HG02970 (cell line): ENCODE data around the gene INF2.

Source experiments
- ATAC-seq: cut with Tn5 transposase; IDR thresholded peaks from one replicate; pipeline ENCODE4 v1.9.1; 2021; ENCODE audit warnings: mild to moderate bottlenecking, moderate library complexity, moderate number of reproducible peaks; ENCODE audit not compliant: unreplicated experiment, low FRiP score

INF2 gene

GRCh38 chr14:104700225-104700651, 10.8 kb downstream of the INF2 start:
- no peak for ATAC-seq

DNA sequence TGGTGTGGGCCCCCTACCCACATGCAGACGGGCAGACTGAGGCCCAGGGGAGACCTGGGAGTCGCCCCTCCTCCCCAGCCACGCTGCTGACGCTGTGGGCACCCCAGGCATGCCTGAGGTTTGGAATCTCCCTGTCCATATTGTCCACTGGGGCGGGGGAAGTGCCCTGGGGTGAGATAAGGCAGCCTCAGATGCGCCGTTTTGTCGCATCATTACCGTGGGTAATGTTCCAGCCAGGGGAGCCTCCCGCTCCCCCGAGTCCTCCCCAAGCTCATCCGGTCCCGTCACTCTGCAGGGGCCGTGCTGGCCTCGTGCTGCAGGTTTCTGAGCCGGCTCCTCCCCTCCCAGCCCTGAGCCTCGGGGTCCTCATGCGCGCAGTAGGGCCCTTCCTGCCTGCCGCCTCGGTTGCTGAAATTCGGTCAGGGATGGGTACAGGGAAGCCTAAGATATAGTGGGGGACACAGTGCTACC, 11.4 kb downstream of the INF2 start:
- no peak for ATAC-seq

GRCh38 chr14:104701383-104702076, 12.1 kb downstream of the INF2 start:
- ATAC-seq, result no peak

- ATAC-seq, result no peak
Measured at GRCh38 chr14:104702106-104702505, 12.7 kb downstream of the INF2 start.

DNA sequence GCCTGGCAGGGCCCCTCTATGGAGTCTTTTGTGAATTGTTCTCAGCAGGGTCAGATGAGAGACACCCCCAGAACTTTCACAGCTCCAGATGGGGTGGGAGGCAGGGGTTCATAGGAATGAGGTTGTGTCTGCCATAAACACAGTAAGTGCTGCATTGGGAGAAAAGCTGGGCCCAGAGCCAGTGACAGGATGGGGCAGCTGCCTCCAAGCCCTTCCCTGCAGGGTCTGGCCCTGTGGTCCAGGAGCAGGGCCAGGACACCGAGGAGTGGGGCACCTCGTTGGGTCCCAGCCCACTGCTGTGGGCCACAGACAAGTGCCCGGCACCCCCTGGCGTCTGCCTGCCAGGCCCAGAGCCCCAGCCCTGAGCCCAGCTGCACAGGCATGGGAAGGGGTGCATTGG, 13.3 kb downstream of the INF2 start:
- no peak for ATAC-seq

GRCh38 chr14:104703269-104703668, 13.9 kb downstream of the INF2 start:
- ATAC-seq, result no peak

DNA sequence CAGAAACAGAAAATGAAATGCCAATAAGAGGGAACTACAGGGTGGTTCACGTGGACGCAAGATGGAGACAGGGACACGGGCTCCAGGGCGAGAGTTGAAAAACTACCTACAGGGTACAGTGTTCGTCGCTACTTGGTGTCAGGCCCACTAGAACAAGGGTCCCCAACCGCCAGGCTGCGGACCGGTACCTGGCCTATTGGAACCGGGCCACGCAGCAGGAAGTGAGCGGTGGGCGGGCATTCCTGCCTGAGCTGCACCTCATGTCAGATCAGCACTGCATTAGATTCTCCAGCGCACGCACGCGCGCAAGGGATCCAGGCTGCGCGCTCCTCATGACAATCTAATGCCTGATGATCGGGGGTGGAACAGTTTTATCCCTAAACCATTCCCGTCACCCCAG, 14.8 kb downstream of the INF2 start:
- no peak for ATAC-seq

GRCh38 chr14:104705340-104706047, 16.1 kb downstream of the INF2 start:
- no peak for ATAC-seq

DNA sequence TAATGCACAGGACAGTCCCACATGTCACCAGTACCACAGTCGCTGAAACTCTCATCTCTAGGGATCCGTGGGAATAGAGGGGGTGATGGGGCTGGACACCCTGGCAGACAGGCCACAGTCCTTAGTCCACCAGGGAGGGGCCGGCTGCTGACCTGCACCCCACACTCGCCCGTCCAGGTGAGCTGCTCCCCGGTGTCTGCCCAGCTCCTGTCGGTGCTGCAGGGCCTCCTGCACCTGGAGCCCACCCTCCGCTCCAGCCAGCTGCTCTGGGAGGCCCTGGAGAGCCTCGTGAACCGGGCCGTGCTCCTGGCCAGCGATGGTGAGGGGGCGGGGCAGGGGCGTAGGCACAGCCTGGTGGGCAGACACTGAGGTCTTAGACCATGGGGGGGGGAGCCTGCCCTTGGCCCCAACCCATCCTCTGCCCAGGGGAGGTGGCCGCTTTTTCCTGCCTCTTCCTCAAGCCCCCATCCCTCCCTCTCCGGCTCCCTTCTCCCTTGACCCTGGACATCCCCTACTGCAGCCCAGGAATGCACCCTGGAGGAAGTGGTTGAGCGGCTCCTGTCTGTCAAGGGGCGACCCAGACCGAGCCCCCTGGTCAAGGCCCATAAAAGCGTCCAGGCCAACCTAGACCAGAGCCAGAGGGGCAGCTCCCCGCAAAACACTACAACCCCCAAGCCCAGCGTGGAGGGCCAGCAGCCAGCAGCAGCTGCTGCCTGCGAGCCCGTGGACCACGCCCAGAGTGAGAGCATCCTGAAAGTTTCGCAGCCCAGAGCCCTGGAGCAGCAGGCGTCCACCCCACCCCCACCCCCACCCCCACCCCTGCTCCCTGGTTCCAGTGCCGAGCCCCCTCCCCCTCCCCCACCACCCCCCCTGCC, 17.6 kb downstream of the INF2 start:
- ATAC-seq, result no peak

GRCh38 chr14:104707608-104708595, 18.5 kb downstream of the INF2 start:
- no peak for ATAC-seq

GRCh38 chr14:104708606-104709268, 19.3 kb downstream of the INF2 start:
- ATAC-seq, result no peak

DNA sequence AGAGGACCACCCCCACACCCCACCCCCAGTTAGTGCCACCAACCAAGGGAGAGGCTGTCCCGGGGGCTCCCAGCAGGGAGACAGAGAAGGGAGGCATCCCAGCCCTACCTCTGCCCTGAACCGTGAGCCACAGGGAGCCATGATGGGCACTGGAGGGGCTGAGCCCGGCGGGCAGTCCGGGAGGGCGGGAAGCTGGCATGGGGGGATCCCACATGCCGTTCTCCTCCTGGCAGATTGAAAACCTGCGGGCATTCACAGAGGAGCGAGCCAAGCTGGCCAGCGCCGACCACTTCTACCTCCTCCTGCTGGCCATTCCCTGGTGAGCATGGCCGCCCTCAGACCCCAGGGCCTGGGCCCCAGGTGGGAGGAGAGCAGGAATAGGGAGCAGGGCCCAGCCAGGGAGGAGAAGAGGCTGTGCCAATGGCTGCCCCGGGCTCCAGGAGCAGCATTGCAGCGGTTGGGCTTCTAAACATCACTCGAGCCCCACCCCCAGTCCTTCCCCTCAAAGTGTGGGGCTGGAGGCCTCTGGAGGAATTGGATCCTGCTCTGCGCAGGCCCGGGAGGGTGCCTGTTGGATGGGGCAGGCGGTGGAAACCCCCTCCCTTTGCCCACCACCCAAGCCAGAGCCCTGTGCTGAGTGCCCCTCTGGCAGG, 20.1 kb downstream of the INF2 start:
- no peak for ATAC-seq

GRCh38 chr14:104710071-104710735, 20.8 kb downstream of the INF2 start:
- ATAC-seq, result no peak

DNA sequence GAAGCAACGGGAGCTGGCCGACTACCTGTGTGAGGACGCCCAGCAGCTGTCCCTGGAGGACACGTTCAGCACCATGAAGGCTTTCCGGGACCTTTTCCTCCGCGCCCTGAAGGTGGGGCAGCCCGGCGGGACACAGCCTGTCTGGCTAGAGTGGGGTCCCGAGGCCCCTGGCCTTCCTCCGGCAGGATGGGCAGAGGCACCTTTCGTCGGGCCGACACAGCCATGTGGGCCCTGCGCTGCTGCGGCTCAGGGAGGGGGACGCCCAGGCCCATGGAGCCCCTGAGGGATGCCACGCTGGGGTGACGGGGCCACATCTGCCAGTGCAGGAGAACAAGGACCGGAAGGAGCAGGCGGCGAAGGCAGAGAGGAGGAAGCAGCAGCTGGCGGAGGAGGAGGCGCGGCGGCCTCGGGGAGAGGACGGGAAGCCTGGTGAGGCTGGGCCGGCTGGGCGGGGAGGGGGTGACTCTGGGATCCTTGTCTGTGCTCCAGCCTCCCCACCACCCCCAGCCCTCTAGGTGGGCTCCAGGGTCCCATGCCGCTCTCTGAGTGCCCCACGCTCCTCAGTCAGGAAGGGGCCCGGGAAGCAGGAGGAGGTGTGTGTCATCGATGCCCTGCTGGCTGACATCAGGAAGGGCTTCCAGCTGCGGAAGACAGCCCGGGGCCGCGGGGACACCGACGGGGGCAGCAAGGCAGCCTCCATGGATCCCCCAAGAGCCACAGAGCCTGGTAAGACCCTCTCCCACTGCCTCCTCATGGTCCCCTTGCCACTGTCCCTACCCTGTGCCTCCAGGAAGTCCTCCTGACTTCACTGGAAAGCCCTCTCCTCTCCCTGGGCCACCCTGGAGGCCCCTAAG, 23.7 kb downstream of the INF2 start:
- ATAC-seq, result no peak

DNA sequence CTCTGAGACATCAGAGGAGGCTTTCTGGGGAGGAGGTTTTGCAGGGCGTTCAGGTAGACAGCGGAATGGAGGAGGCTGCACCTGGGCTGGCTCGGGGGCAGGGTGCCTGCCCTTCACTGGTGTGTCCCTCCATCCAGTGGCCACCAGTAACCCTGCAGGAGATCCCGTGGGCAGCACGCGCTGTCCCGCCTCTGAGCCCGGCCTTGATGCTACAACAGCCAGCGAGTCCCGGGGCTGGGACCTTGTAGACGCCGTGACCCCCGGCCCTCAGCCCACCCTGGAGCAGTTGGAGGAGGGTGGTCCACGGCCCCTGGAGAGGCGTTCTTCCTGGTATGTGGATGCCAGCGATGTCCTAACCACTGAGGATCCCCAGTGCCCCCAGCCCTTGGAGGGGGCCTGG, 24.6 kb downstream of the INF2 start:
- ATAC-seq, result no peak

DNA sequence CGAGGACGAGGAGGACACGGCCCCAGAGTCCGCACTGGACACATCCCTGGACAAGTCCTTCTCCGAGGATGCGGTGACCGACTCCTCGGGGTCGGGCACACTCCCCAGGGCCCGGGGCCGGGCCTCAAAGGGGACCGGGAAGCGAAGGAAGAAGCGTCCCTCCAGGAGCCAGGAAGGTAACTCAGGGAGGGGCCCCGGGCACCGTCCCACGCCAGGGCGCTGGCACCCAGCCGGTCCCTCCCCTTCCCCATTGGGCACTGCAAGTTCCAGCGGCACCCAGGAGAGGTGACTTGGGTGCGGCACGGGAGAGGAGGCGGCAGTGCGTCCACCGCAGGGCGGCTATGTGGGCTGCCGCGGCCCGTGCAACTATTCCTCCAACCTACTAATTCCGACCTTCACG, 25.3 kb downstream of the INF2 start:
- no peak for ATAC-seq

DNA sequence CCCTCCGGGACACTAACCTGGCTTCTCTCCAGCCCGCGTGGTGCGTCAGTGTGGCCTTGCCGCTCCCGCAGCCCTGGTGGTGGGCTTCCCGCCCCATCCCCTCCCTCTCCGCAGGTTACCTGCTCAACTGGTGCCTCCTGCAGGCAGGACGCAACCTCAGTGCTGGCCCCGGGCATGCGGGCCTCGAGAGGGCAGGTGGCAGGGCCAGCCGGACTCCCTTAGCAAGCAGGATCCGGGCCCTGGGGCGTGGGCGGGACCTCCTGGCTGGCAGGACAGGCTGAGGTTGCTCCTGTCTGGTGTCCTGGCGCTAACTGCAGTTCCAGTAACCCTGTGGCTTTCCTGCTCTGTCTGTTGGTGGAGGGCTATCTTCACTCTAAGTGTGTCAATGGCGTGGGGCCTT, 26.0 kb downstream of the INF2 start:
- no peak for ATAC-seq
